ENCODE data around the gene WDSUB1. TPM values are rescaled to one million over a fixed set of nuclear protein-coding genes. Genes with fewer than 3 reads are reported as not detected.
A peak's percentile ranks its signal among the peaks of the same experiment; 100 is the strongest.

Gene WDSUB1
- total RNA-seq, 1 experiment from 2014 or later: 6.5 TPM

GRCh38 chr2:159317392-159318088, 31.0 kb upstream of the WDSUB1 start:
- Mint-ChIP-seq H3K9me3 (ENCODE audit: unreplicated experiment) (no peaks in the 10 kb centered on the region), H3K36me3 (ENCODE audit: insufficient read depth, unreplicated experiment) (peaks cover 65% of the 10 kb centered on the region), H3K27me3 (ENCODE audit: insufficient read depth, unreplicated experiment) (no peaks in the 10 kb centered on the region), H3K27ac (ENCODE audit: low read depth, unreplicated experiment) (peak overlapping the region; percentile 46), H3K4me3 (ENCODE audit: unreplicated experiment) (no peak overlapping the region), H3K4me1 (ENCODE audit: insufficient read depth, unreplicated experiment) (no peaks in the 10 kb centered on the region)
- TF ChIP-seq CTCF (IDR thresholded peaks at IDR 0.05; ENCODE audit: unreplicated experiment): no peak
- BruUV-seq (replicated peaks): no TSS peak
- intact Hi-C loops (cut with micrococcal nuclease): no loop called here
- DNase-seq (ENCODE audit: unreplicated experiment): no peak
- CTCF ChIA-PET: interaction anchor here (0.6 to 1.2 kb wide), 3 partner anchors 15 to 48 kb away, joined by 3 to 4 read pairs (median 3); no protein-coding TSS in a partner anchor
- POLR2A ChIA-PET: interaction anchor here (0.6 to 1.4 kb wide), 3 partner anchors 8 to 370 kb away, joined by 3 to 4 read pairs (median 3); no protein-coding TSS in a partner anchor

GRCh38 chr2:159307942-159308341, 21.4 kb upstream of the WDSUB1 start:
- CTCF ChIA-PET: interaction anchor here (1.4 kb wide), 1 partner anchor 12 kb away, joined by 4 read pairs; no protein-coding TSS in a partner anchor
- peaks cover 16% of the 10 kb centered on the region for H3K9me3 Mint-ChIP-seq (ENCODE audit: unreplicated experiment)
- H3K4me1 Mint-ChIP-seq (ENCODE audit: insufficient read depth, unreplicated experiment): no peaks in the 10 kb centered on the region
- H3K27ac Mint-ChIP-seq (ENCODE audit: low read depth, unreplicated experiment): no peak overlapping the region
- H3K36me3 Mint-ChIP-seq (ENCODE audit: insufficient read depth, unreplicated experiment): no peaks in the 10 kb centered on the region
- H3K4me3 Mint-ChIP-seq (ENCODE audit: unreplicated experiment): no peak overlapping the region
- no peaks in the 10 kb centered on the region for H3K27me3 Mint-ChIP-seq (ENCODE audit: insufficient read depth, unreplicated experiment)
- no peak for DNase-seq (ENCODE audit: unreplicated experiment)
- no TSS peak for BruUV-seq (replicated peaks)
- TF ChIP-seq CTCF (IDR thresholded peaks at IDR 0.05; ENCODE audit: unreplicated experiment): no peak
- POLR2A ChIA-PET: interaction anchor here (1.3 kb wide), 1 partner anchor 17 kb away, joined by 3 read pairs; no protein-coding TSS in a partner anchor
- intact Hi-C loops (cut with micrococcal nuclease): no loop called here

DNA sequence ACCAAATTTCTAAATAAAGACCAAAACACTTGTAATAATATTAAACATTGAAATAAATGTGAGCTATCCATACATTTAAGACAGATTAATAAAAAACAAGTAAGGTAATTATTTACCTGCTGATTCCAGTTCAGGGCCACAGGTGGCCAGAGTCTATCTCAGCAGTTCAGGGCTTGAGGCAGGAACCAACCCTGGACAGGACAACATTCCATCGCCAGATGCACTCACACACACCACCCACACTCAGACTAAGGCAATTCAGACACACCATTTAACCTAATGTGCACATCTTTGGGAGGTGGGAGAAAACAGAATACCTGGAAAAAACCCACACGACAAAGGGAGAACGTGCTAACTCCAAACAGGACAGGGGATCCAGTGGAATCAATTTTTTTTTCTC, 14.1 kb upstream of the WDSUB1 start:
- Mint-ChIP-seq H3K36me3 (ENCODE audit: insufficient read depth, unreplicated experiment) (no peaks in the 10 kb centered on the region), H3K9me3 (ENCODE audit: unreplicated experiment) (peaks cover 16% of the 10 kb centered on the region), H3K4me1 (ENCODE audit: insufficient read depth, unreplicated experiment) (no peaks in the 10 kb centered on the region), H3K4me3 (ENCODE audit: unreplicated experiment) (no peak overlapping the region), H3K27me3 (ENCODE audit: insufficient read depth, unreplicated experiment) (no peaks in the 10 kb centered on the region), H3K27ac (ENCODE audit: low read depth, unreplicated experiment) (no peak overlapping the region)
- no peak for TF ChIP-seq CTCF (IDR thresholded peaks at IDR 0.05; ENCODE audit: unreplicated experiment)
- no peak for DNase-seq (ENCODE audit: unreplicated experiment)
- CTCF ChIA-PET: interaction anchor here (0.5 kb wide), 1 partner anchor 13 kb away, joined by 3 read pairs; no protein-coding TSS in a partner anchor
- BruUV-seq (replicated peaks): no TSS peak
- intact Hi-C loops (cut with micrococcal nuclease): no loop called here
- POLR2A ChIA-PET: interaction anchor here (1.5 to 2.6 kb wide), 2 partner anchors 10 to 14 kb away, joined by 4 to 11 read pairs; partner anchors contain the start of gene WDSUB1

DNA sequence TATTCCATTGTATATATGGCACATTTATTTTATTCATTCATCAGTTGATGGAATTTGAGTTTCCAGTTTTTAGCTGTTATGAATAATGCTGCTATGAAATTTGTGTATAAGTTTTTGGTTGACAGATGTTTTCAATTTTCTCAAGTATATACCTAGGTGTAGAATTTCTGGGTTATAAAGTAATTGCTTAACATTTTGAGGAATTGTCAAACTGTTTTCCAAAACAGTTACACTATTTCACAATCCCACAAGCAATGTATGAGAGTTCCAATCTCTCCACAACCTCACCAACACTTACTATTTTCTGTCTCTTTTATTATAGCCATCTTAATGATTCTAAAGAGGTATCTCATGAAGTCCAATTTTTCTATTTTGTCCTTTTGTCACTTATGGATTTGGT, 12.5 kb upstream of the WDSUB1 start:
- no peak overlapping the region for H3K27ac Mint-ChIP-seq (ENCODE audit: low read depth, unreplicated experiment)
- peaks cover 5% of the 10 kb centered on the region for H3K9me3 Mint-ChIP-seq (ENCODE audit: unreplicated experiment)
- H3K36me3 Mint-ChIP-seq (ENCODE audit: insufficient read depth, unreplicated experiment): no peaks in the 10 kb centered on the region
- CTCF ChIA-PET: no interaction called here
- POLR2A ChIA-PET: interaction anchor here (0.8 to 2.6 kb wide), 2 partner anchors 8 to 12 kb away, joined by 3 to 11 read pairs; partner anchors contain the start of gene WDSUB1
- H3K4me3 Mint-ChIP-seq (ENCODE audit: unreplicated experiment): no peak overlapping the region
- intact Hi-C loops (cut with micrococcal nuclease): no loop called here
- no TSS peak for BruUV-seq (replicated peaks)
- no peaks in the 10 kb centered on the region for H3K4me1 Mint-ChIP-seq (ENCODE audit: insufficient read depth, unreplicated experiment)
- DNase-seq (ENCODE audit: unreplicated experiment): no peak
- H3K27me3 Mint-ChIP-seq (ENCODE audit: insufficient read depth, unreplicated experiment): no peaks in the 10 kb centered on the region
- no peak for TF ChIP-seq CTCF (IDR thresholded peaks at IDR 0.05; ENCODE audit: unreplicated experiment)
